ENCODE results near the gene ENOX2. TPM values are rescaled to one million over a fixed set of nuclear protein-coding genes. Genes with fewer than 3 reads are reported as not detected.

The ENOX2 gene
- total RNA-seq, 1 experiment from 2014 or later = 12.9 TPM

GRCh38 chrX:130789793-130790192, 113.2 kb downstream of the ENOX2 start:
- H3K27ac ChIP-seq (ENCODE audit: low read depth, low read length) = no peak overlapping the region
- H3K36me3 ChIP-seq (ENCODE audit: control insufficient read depth in 1 of 2, insufficient read depth in 2 of 2, low read length in 2 of 2) = no peaks in the 10 kb centered on the region
- H3K4me3 ChIP-seq (replicated peaks in 1 of 2; ENCODE audit: low read depth in 1 of 2, low read length in 2 of 2) = no peak overlapping the region
- ATAC-seq (no peak), DNase-seq (ENCODE audit: low read depth, low spot score) (no peak)
- H2AFZ ChIP-seq (ENCODE audit: low read depth, low read length, poor library complexity, severe bottlenecking) = no peak overlapping the region
- BruUV-seq (replicated peaks) = no TSS peak
- H4K20me1 ChIP-seq (ENCODE audit: insufficient read depth) = no peaks in the 10 kb centered on the region
- intact Hi-C loops (cut with micrococcal nuclease) = no loop called here
- ChIA-PET POLR2A (no interaction called here), RAD21 (ENCODE audit: low non-redundant PET in 1 of 2, low total read pairs in 2 of 2, uncharacterized antibody in 2 of 2, unreplicated experiment in 2 of 2) (no interaction called here), CTCF (no interaction called here)
- H3K79me2 ChIP-seq (ENCODE audit: insufficient read depth, low read length) = no peaks in the 10 kb centered on the region
- H3K27me3 ChIP-seq (ENCODE audit: insufficient read depth, low read length) = no peaks in the 10 kb centered on the region
- no peak overlapping the region for H3K4me2 ChIP-seq (ENCODE audit: low read length)
- no peaks in the 10 kb centered on the region for H3K4me1 ChIP-seq (ENCODE audit: control insufficient read depth in 1 of 2, insufficient read depth in 2 of 2, low read length in 2 of 2)
- no peak overlapping the region for H3K9ac ChIP-seq (ENCODE audit: low read length)
- H3K9me2 ChIP-seq (ENCODE audit: insufficient read depth) = no peaks in the 10 kb centered on the region
- H3K9me3 ChIP-seq (ENCODE audit: control insufficient read depth in 1 of 2, insufficient read depth in 1 of 2, low read depth in 1 of 2, low read length in 2 of 2) = no peaks in the 10 kb centered on the region
- TF ChIP-seq ATF3 (IDR thresholded peaks at IDR 0.05) = no peak
- no peak for TF ChIP-seq EGR1 (IDR thresholded peaks at IDR 0.05; ENCODE audit: low read depth)
- TF ChIP-seq ZBTB33 (IDR thresholded peaks at IDR 0.05; ENCODE audit: extremely low read depth, insufficient replicate concordance, low read length) = no peak
- no peak for TF ChIP-seq RAD21 (IDR thresholded peaks at IDR 0.05; ENCODE audit: low read depth)
- TF ChIP-seq YY1 (IDR thresholded peaks at IDR 0.05; ENCODE audit: extremely low read depth, insufficient replicate concordance, low read depth, low read length) = no peak
- no peak for TF ChIP-seq SIN3A (IDR thresholded peaks at IDR 0.05; ENCODE audit: low read depth)
- no peak for TF ChIP-seq ZFX (IDR thresholded peaks at IDR 0.05)
- TF ChIP-seq EZH2 (IDR thresholded peaks at IDR 0.05) = no peak
- TF ChIP-seq, protein P1, sequence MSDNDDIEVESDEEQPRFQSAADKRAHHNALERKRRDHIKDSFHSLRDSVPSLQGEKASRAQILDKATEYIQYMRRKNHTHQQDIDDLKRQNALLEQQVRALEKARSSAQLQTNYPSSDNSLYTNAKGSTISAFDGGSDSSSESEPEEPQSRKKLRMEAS (IDR thresholded peaks at IDR 0.05) = no peak
- no peak for TF ChIP-seq ELF1 (IDR thresholded peaks at IDR 0.05; ENCODE audit: borderline replicate concordance, low read depth)
- TF ChIP-seq, protein P2, sequence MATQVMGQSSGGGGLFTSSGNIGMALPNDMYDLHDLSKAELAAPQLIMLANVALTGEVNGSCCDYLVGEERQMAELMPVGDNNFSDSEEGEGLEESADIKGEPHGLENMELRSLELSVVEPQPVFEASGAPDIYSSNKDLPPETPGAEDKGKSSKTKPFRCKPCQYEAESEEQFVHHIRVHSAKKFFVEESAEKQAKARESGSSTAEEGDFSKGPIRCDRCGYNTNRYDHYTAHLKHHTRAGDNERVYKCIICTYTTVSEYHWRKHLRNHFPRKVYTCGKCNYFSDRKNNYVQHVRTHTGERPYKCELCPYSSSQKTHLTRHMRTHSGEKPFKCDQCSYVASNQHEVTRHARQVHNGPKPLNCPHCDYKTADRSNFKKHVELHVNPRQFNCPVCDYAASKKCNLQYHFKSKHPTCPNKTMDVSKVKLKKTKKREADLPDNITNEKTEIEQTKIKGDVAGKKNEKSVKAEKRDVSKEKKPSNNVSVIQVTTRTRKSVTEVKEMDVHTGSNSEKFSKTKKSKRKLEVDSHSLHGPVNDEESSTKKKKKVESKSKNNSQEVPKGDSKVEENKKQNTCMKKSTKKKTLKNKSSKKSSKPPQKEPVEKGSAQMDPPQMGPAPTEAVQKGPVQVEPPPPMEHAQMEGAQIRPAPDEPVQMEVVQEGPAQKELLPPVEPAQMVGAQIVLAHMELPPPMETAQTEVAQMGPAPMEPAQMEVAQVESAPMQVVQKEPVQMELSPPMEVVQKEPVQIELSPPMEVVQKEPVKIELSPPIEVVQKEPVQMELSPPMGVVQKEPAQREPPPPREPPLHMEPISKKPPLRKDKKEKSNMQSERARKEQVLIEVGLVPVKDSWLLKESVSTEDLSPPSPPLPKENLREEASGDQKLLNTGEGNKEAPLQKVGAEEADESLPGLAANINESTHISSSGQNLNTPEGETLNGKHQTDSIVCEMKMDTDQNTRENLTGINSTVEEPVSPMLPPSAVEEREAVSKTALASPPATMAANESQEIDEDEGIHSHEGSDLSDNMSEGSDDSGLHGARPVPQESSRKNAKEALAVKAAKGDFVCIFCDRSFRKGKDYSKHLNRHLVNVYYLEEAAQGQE (IDR thresholded peaks at IDR 0.05; ENCODE audit: low read depth) = no peak
- no peak for TF ChIP-seq POLR2A (IDR thresholded peaks at IDR 0.05; ENCODE audit: borderline replicate concordance, extremely low read depth, insufficient read depth, insufficient read length)
- TF ChIP-seq ZNF274 (IDR thresholded peaks at IDR 0.05; ENCODE audit: low read depth, low read length) = no peak
- no peak for TF ChIP-seq FOSL1 (IDR thresholded peaks at IDR 0.05; ENCODE audit: low read depth)
- no peak for TF ChIP-seq CTCF (IDR thresholded peaks at IDR 0.05 in 2 of 3, conservative IDR thresholded peaks at IDR 0.05 in 1 of 3; ENCODE audit: borderline replicate concordance in 1 of 3, insufficient read depth in 1 of 3, low read depth in 2 of 3, low read length in 2 of 3)
- TF ChIP-seq TCF7L2 (IDR thresholded peaks at IDR 0.05; ENCODE audit: borderline replicate concordance, extremely low read depth, insufficient read depth, insufficient read length) = no peak

All from HCT116 (cell line).